GM18511 (cell line): Measurements from ENCODE around the gene TFF3.
A peak's percentile ranks its signal among the peaks of the same experiment; 100 is the strongest.

Source experiments
- ATAC-seq: cut with Tn5 transposase; IDR thresholded peaks from one replicate; pipeline ENCODE4 v1.9.1; 2021; ENCODE audit warnings: mild to moderate bottlenecking, moderate library complexity; ENCODE audit not compliant: unreplicated experiment

Gene TFF3

GRCh38 chr21:42291751-42292562, 23.3 kb downstream of the TFF3 start:
- no peak for ATAC-seq

- ATAC-seq = no peak
Observed at GRCh38 chr21:42291003-42291750, 24.0 kb downstream of the TFF3 start.

DNA sequence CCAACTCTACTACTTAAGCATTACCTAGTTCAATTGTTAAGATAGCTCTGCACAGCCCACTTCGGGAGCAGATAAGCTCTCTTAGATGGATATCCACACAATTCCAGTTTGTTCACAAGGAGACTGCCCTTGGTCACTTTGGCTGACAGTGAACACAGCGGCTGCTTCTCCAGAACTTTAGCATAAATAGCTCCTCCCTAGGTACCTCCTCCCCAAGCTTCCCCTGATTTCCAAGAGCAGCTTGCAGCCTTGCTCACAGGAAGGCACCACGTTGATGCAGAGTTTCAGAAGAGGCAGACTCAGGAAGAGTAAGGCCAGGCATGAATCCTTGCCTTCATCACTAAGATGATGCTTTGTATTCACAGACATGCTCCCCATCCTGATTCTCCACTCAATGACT, 24.7 kb downstream of the TFF3 start:
- no peak for ATAC-seq

DNA sequence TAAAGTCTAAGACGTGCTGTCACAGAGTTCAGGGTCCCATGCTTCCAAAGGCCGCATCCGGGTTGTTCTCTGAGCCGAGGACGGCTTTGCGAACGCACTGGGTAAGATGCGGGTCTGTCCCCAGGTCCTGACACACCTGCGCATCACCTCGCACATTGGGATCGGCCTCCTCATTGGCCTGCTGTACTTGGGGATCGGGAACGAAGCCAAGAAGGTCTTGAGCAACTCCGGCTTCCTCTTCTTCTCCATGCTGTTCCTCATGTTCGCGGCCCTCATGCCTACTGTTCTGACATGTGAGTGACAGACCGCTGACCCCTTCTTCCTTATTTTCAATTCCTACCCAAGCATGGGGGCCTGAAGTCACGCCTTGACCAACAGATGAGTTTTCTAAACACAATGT, 25.3 kb downstream of the TFF3 start:
- no peak for ATAC-seq

DNA sequence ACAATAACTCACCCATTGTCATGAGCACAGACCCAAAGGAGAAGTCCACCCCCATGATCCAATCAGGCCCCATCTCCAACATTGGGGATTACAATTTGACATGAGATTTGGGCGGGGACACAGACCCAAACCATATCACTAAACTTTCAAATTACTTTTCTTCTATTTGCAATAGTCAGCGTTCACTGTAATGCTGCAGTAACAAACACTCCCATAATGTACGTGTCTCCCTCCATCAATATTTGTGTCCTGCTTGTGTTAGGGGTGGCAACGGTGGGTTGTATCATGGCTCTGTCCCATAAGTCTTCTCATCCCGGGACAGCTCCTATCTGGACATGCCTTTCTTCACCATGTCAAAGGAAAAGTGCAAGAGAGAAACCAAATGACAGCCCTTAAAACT, 26.2 kb downstream of the TFF3 start:
- no peak for ATAC-seq

DNA sequence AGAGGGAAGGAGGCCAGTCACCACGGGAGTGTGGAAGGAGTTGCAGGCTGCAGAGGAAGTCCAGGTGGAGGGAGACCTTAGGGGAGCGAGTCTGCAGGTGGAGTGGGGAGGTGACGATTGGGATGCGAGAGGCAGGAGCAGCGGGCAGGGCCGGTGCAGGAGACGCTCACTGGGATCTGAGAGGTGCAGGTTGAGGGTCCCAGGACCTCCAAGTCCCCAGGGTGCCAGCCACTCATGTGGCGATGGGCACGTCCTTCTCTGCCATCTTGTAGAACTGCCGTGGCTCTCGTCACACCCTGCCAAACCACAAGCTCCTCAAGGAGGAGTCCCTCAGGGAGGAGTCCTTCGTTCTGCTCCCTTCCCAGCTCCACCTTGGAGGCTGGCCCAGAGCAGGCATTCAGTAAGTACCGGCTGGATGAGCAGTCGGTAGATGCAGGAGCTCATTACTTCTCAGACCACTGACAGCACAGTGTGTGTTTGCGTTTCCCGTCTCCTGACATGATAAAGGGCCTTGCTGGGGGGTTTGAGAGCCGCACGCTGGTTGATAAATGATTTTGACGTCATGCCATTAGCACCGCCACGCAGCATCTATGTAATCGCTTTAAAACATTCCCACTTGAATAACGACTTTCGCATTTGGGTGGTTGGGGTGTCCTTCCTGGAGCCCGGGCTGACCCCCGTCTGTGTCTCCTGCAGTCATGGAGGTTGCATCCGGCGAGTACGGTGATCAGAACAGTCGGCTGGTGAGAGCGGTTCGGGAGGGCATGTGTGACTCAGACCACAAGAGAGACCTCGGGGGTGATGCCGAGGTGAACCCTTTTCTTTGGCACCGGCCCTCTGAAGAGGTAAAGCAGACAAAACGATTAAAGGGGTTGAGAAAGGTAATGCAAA, 27.8 kb downstream of the TFF3 start:
- ATAC-seq = no peak

DNA sequence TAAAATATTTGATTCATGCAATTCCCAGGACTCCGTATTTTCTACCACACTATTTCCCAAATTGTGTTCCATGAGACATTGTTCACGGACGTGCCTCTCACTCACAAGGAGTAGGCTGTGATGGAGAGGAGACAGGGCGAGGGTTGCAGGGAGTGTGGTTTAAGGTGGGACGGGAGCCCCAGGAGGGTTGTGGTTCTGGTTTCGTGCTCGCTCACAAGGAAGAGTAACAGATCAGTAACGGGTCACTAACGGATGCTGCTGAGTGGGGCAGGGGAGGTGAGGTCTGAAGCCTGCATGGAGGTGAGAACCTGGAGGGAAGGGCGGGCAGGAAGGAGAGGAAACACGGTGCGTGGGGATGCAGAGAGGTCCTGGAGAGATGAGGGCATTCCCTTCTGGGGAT, 28.8 kb downstream of the TFF3 start:
- peak; percentile 75 for ATAC-seq

DNA sequence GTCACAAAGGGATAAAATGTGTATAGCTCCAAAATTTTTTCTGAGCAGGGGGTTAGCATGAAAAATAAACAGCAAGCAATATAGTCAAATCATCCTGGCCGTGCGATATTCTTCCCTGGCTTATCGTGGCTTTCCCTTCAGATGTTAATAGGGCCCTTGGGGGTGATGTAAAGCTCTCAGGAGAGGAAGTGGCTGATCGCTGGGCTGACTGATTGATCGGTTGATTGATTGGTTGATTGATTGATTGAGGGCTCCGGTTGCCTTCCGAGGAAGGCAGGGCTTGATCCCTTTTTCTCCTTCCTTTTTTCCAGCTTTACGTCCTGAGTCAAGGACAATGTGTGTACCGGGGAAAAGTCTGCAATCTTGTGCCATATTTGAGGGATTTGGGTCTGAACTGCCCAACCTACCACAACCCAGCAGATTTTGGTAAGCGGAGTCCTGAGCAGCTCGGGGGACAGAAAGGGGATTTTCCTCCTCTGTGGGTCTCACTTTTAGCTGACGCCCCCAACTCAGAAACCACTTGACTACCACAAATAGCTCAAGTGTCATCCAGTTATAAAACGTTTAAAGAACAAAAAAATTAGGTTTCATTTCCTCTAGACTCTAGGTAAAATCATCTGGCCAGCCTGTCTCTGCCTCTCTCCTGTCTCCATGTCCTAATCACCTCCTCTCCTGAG, 29.5 kb downstream of the TFF3 start:
- peak; percentile 49 for ATAC-seq

- ATAC-seq = no peak
Observed at GRCh38 chr21:42282715-42283114, 32.5 kb downstream of the TFF3 start.

DNA sequence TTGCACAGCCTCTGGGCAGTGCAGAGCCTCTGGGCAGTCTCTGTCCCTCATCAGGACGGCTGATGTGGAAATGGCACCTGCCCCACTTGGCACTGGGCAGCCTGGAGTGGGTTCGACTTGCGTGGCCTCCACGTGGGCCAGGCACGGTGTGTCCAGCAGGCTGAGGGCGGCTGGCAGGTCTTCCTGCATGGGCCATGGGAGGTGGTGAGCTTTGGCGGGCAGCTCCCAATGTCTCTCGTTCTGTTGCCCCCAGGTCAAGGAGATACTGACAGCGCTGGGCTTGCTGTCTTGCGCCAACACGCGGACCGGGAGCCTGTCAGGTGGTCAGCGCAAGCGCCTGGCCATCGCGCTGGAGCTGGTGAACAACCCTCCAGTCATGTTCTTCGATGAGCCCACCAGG, 33.2 kb downstream of the TFF3 start:
- no peak for ATAC-seq

DNA sequence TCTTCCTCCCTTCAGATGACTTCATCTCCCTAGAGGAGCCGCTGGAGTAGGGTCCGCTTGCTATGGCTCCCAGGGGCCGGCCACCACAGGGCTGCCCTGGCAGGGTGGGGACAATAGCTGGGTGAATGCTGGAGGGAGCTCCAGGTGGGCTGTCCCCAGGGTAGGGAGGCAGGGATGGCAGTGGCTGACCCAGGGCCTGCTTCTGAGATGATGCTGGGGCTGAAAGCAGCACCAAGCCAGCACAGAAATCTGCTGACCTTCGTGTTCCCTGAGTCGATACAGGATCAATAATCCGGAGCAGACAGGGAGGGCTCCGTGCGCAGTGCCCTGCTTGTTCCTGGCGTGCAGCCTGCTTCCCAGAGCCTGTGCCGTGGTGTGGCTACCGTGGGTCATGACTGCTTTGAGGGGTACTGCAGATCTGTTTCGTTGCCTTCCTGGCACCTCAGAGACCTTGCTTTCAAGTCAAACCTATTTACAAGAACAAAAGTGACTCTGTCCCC, 34.0 kb downstream of the TFF3 start:
- ATAC-seq = no peak

- no peak for ATAC-seq
Observed at GRCh38 chr21:42280356-42281180, 34.6 kb downstream of the TFF3 start.

GRCh38 chr21:42279888-42280287, 35.3 kb downstream of the TFF3 start:
- ATAC-seq = no peak

- no peak for ATAC-seq
Observed at GRCh38 chr21:42279341-42279871, 35.8 kb downstream of the TFF3 start.

- ATAC-seq = no peak
Observed at GRCh38 chr21:42278451-42279149, 36.6 kb downstream of the TFF3 start.

- no peak for ATAC-seq
Observed at GRCh38 chr21:42277593-42277992, 37.6 kb downstream of the TFF3 start.

GRCh38 chr21:42276526-42277154, 38.6 kb downstream of the TFF3 start:
- no peak for ATAC-seq

DNA sequence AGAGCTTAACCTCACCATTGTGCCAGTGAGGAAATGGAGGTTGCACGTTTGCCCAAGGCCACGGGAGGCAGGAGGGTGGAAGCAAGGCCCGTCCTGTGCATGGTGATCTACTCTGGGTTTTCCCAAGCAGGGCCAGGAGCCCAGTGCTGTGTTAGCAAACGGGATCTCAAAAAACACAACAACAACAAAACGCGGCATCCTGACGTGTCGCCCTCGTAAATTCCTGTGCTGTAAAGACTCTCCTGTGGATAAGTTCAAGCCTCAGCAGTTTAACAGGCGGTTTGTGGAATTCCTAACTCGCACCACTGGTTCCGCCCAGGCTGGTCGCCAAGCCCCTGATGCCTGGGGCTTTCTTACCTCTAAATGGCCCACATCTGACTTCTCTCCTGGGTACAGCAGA, 39.1 kb downstream of the TFF3 start:
- no peak for ATAC-seq
